ENCODE data around the gene CT55. TPM values are rescaled to one million over a fixed set of nuclear protein-coding genes. Genes with fewer than 3 reads are reported as not detected.

The CT55 gene
- total RNA-seq, 1 donor from 2014 or later, result not detected

Other genes starting within 250 kb of the CT55 start
- gene SMIM10, start 180.4 kb downstream of the CT55 start, total RNA-seq, result 4.9 TPM
- 19.0 TPM for gene RTL8B, start 148.9 kb downstream of the CT55 start, total RNA-seq
- gene RTL8C, start 139.0 kb downstream of the CT55 start, total RNA-seq, result 311 TPM
- gene RTL8A, start 119.3 kb downstream of the CT55 start, total RNA-seq, result 30.4 TPM
- gene SMIM10L2B, start 72.7 kb downstream of the CT55 start, total RNA-seq, result 2.0 TPM
- not detected for gene ETDB, start 50.9 kb downstream of the CT55 start, total RNA-seq
- gene ETDA, start 80.7 kb upstream of the CT55 start, total RNA-seq, result not detected
- gene ETDC, start 138.1 kb upstream of the CT55 start, total RNA-seq, result not detected
- 2.8 TPM for gene ZNF75D, start 172.7 kb upstream of the CT55 start, total RNA-seq
- gene ZNF449, start 173.4 kb upstream of the CT55 start, total RNA-seq, result 6.4 TPM

Data from cardiac septum (tissue), 1 donor.